ENCODE measurements around the gene FANCC. TPM values are rescaled to one million over a fixed set of nuclear protein-coding genes. Genes with fewer than 3 reads are reported as not detected.

Gene FANCC
- total and polyA plus RNA-seq, 2 of the 13 experiments (the other 11 are each of a cell fraction or from before 2014, with no cell fraction given): 7.4 to 8.6 TPM

DNA sequence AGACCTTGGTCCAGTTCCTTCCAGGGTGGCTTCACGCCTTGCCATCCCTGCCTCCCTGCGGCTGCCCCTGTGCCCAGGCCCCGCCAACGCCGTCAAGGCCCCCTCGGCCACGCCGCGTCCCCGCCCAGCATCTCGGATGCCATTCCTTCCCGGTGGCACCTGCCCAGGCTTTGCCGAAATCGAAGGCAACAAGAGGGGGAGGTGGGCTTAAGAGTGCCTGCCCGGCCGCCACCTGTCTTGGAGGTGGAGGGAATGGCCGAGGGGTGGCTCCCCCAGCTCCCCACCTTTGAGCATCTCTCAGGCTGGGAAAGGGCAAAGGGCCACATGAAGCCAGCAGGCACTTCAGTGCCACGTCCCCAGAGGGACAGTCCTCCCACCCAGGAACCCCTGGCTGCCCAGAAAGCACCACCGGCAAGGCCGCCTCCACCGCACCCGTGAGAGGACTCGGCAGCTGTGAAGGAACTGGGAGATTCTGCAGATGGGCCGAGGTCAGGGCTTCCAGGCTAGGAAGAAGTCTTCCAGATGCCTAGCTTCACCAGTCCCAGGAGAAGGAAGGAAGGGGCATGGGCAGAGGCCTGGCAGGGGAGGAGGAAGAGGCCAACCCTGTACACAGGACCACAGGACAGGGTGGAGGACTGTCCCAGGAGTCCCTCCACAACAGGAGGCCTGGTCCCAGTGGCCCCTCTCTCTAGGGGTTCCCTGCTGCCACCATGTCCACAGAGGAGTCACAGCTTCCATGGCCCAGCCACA, 218.0 kb downstream of the FANCC start:
- TF ChIP-seq XBP1 (CRISPR knock-in tag; IDR thresholded peaks at IDR 0.05): no peak
- TF ChIP-seq, protein P1, sequence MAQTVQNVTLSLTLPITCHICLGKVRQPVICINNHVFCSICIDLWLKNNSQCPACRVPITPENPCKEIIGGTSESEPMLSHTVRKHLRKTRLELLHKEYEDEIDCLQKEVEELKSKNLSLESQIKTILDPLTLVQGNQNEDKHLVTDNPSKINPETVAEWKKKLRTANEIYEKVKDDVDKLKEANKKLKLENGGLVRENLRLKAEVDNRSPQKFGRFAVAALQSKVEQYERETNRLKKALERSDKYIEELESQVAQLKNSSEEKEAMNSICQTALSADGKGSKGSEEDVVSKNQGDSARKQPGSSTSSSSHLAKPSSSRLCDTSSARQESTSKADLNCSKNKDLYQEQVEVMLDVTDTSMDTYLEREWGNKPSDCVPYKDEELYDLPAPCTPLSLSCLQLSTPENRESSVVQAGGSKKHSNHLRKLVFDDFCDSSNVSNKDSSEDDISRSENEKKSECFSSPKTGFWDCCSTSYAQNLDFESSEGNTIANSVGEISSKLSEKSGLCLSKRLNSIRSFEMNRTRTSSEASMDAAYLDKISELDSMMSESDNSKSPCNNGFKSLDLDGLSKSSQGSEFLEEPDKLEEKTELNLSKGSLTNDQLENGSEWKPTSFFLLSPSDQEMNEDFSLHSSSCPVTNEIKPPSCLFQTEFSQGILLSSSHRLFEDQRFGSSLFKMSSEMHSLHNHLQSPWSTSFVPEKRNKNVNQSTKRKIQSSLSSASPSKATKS (CRISPR knock-in tag; IDR thresholded peaks at IDR 0.05): no peak
- no peak for TF ChIP-seq SP2 (CRISPR knock-in tag; IDR thresholded peaks at IDR 0.05)
- TF ChIP-seq, protein P2, sequence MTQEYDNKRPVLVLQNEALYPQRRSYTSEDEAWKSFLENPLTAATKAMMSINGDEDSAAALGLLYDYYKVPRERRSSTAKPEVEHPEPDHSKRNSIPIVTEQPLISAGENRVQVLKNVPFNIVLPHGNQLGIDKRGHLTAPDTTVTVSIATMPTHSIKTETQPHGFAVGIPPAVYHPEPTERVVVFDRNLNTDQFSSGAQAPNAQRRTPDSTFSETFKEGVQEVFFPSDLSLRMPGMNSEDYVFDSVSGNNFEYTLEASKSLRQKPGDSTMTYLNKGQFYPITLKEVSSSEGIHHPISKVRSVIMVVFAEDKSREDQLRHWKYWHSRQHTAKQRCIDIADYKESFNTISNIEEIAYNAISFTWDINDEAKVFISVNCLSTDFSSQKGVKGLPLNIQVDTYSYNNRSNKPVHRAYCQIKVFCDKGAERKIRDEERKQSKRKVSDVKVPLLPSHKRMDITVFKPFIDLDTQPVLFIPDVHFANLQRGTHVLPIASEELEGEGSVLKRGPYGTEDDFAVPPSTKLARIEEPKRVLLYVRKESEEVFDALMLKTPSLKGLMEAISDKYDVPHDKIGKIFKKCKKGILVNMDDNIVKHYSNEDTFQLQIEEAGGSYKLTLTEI (CRISPR knock-in tag; conservative IDR thresholded peaks at IDR 0.05): no peak
- TF ChIP-seq ZNF879 (CRISPR knock-in tag; IDR thresholded peaks at IDR 0.05): no peak
- TF ChIP-seq SP1 (IDR thresholded peaks at IDR 0.05): no peak
- no peak for TF ChIP-seq SP1 (CRISPR knock-in tag; IDR thresholded peaks at IDR 0.05)
- TF ChIP-seq, protein P3, sequence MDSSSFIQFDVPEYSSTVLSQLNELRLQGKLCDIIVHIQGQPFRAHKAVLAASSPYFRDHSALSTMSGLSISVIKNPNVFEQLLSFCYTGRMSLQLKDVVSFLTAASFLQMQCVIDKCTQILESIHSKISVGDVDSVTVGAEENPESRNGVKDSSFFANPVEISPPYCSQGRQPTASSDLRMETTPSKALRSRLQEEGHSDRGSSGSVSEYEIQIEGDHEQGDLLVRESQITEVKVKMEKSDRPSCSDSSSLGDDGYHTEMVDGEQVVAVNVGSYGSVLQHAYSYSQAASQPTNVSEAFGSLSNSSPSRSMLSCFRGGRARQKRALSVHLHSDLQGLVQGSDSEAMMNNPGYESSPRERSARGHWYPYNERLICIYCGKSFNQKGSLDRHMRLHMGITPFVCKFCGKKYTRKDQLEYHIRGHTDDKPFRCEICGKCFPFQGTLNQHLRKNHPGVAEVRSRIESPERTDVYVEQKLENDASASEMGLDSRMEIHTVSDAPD (CRISPR knock-in tag; IDR thresholded peaks at IDR 0.05): no peak
- no peak for TF ChIP-seq HNF4G (IDR thresholded peaks at IDR 0.05; ENCODE audit: borderline replicate concordance, low read depth, low read length)
- no peak for TF ChIP-seq HNF4G (CRISPR knock-in tag; IDR thresholded peaks at IDR 0.05; ENCODE audit: borderline replicate concordance, low read depth)
- peak; percentile 27; the same call in 1 of the 2 replicates for TF ChIP-seq POLR2G (IDR thresholded peaks at IDR 0.05; ENCODE audit: low read depth, low read length)
- TF ChIP-seq, protein P4, sequence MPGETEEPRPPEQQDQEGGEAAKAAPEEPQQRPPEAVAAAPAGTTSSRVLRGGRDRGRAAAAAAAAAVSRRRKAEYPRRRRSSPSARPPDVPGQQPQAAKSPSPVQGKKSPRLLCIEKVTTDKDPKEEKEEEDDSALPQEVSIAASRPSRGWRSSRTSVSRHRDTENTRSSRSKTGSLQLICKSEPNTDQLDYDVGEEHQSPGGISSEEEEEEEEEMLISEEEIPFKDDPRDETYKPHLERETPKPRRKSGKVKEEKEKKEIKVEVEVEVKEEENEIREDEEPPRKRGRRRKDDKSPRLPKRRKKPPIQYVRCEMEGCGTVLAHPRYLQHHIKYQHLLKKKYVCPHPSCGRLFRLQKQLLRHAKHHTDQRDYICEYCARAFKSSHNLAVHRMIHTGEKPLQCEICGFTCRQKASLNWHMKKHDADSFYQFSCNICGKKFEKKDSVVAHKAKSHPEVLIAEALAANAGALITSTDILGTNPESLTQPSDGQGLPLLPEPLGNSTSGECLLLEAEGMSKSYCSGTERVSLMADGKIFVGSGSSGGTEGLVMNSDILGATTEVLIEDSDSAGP (CRISPR knock-in tag; IDR thresholded peaks at IDR 0.05; ENCODE audit: borderline replicate concordance): no peak
- TF ChIP-seq ZNF441 (CRISPR knock-in tag; IDR thresholded peaks at IDR 0.05; ENCODE audit: borderline replicate concordance): no peak
- peak; percentile 76 for TF ChIP-seq AGO2 (optimal IDR thresholded peaks at IDR 0.05; ENCODE audit: low read depth, low read length)
- FAIRE-seq: no peak
- Histone ChIP-seq H3K4me3 (replicated peaks in 1 of 3; ENCODE audit: insufficient read depth in 1 of 3, low read depth in 2 of 3, low read length in 3 of 3) (no peak overlapping the region), H2AFZ (ENCODE audit: low read length) (no peak overlapping the region), H3K36me3 (replicated peaks in 1 of 2; ENCODE audit: control insufficient read depth in 1 of 2, insufficient read depth in 2 of 2, low read length in 2 of 2) (peaks cover 6 to 17% of the 10 kb centered on the region in 2 experiments; a peak in 4 of 5 replicates), H4K20me1 (ENCODE audit: insufficient read depth, low read length) (no peaks in the 10 kb centered on the region), H3K79me2 (ENCODE audit: insufficient read depth, low read length) (no peaks in the 10 kb centered on the region), H3K9ac (ENCODE audit: insufficient read depth, low read depth, low read length) (no peak overlapping the region), H3K4me2 (ENCODE audit: low read depth, low read length) (no peak overlapping the region), H3K9me3 (ENCODE audit: low read length) (no peaks in the 10 kb centered on the region), H3K27ac (ENCODE audit: extremely low read length, insufficient read depth, low read length) (no peak overlapping the region), H3K4me1 (ENCODE audit: insufficient read depth, low read length) (no peaks in the 10 kb centered on the region), H3K27me3 (ENCODE audit: control insufficient read depth in 1 of 2, insufficient read depth in 2 of 2, low read length in 2 of 2) (no peaks in the 10 kb centered on the region)
- no TSS peak for BruUV-seq (replicated peaks)
- no peak for ATAC-seq
- CTCF ChIA-PET (ENCODE audit: low intra/inter-chr PET ratio, low total read pairs): no interaction called here
- no peak for DNase-seq (ENCODE audit: low spot score)
- intact Hi-C loops (cut with micrococcal nuclease; ENCODE audit: unreplicated experiment): no loop called here
- WGBS (ENCODE audit: low lambda C conversion rate): 98% methylated on average over 23 of the region's 24 CpGs
- in situ Hi-C loops (cut with HindIII; ENCODE audit: extremely low pct_ligation_motif_present, low pct_unique_long_range_greater_than_20kb): no loop called here
- POLR2A ChIA-PET: no interaction called here
